OCI-LY3 (cell line): Measurements from ENCODE around the gene AFTPH.

Source experiments
- CTCF ChIP-seq: fragments of 200-600, 300-600 bp; sonication (generic); IDR thresholded peaks from 2 replicates; pipeline ENCODE4 v1.5.1; 2014; ENCODE audit warnings: antibody characterized with exemption, low read length, low read depth
- EZH2phosphoT487 ChIP-seq: fragments of 200-600 bp; shearing (Covaris generic); IDR thresholded peaks from 2 replicates; pipeline ENCODE4 v1.6.1; 2018; ENCODE audit warnings: antibody characterized with exemption, mixed run types, low read depth

- TF ChIP-seq CTCF, result no peak
- no peak for TF ChIP-seq EZH2phosphoT487
Measured at GRCh38 chr2:64501946-64502345, 22.2 kb upstream of the AFTPH start.
